HepG2 (cell line): ENCODE measurements around the gene NLRP8.

Experiments used
- CBX5 ChIP-seq: sonication (generic); formaldehyde crosslinking; IDR thresholded peaks from 2 replicates; pipeline ENCODE4 v1.4.0; 2020; ENCODE audit warnings: missing genetic modification reagents, borderline replicate concordance
- CTCF ChIP-seq: sonication (generic); formaldehyde crosslinking; IDR thresholded peaks from 2 replicates; pipeline ENCODE4 v1.5.0; 2020; ENCODE audit warnings: mild to moderate bottlenecking, missing genetic modification reagents, moderate library complexity
- HES4 ChIP-seq: sonication (generic); formaldehyde crosslinking; IDR thresholded peaks from 2 replicates; pipeline ENCODE4 v1.9.0; 2021; ENCODE audit warnings: mild to moderate bottlenecking, missing genetic modification reagents, borderline replicate concordance
- MAFF ChIP-seq: IDR thresholded peaks from 2 replicates; pipeline ENCODE4 v1.6.1; 2011; ENCODE audit warnings: low read depth, low read length, improper control_type of control experiment
- NR2F6 ChIP-seq, 2 experiments: IDR thresholded peaks; 2 replicates each; pipeline ENCODE4 v1.6.1; 2016; ENCODE audit warnings: antibody characterized with exemption in 1 of 2, mild to moderate bottlenecking in 1 of 2
- REST ChIP-seq, 2 experiments: IDR thresholded peaks; 2 replicates each; pipeline ENCODE4 v1.6.1; 2011 to 2012; ENCODE audit warnings: low read length in 2 of 2, borderline replicate concordance in 1 of 2, low read depth in 1 of 2, mild to moderate bottlenecking in 1 of 2, moderate library complexity in 1 of 2
- ZBTB10 ChIP-seq: sonication (generic); formaldehyde crosslinking; IDR thresholded peaks from 2 replicates; pipeline ENCODE4 v1.4.0; 2020; ENCODE audit warnings: missing genetic modification reagents, borderline replicate concordance
- ZBTB43 ChIP-seq: sonication (generic); formaldehyde crosslinking; conservative IDR thresholded peaks from 2 replicates; pipeline ENCODE4 v1.4.0; 2020; ENCODE audit warnings: missing genetic modification reagents
- ZNF75D ChIP-seq: sonication (generic); formaldehyde crosslinking; IDR thresholded peaks from 2 replicates; pipeline ENCODE4 v1.8.1; 2023; ENCODE audit warnings: missing genetic modification reagents, mild to moderate bottlenecking, borderline replicate concordance

- no peak for TF ChIP-seq NR2F6 (IDR thresholded peaks at IDR 0.05)
- no peak for TF ChIP-seq NR2F6 (CRISPR knock-in tag; IDR thresholded peaks at IDR 0.05)
- no peak for TF ChIP-seq ZBTB43 (CRISPR knock-in tag)
- TF ChIP-seq ZNF75D (CRISPR knock-in tag): no peak
- TF ChIP-seq MAFF: no peak
- no peak for TF ChIP-seq CBX5
- TF ChIP-seq HES4 (CRISPR knock-in tag): no peak
- no peak for TF ChIP-seq CTCF (CRISPR knock-in tag)
- no peak for TF ChIP-seq REST (IDR thresholded peaks at IDR 0.05; ENCODE audit: borderline replicate concordance in 1 of 2, low read depth in 1 of 2, low read length in 2 of 2)
- TF ChIP-seq ZBTB10 (CRISPR knock-in tag): no peak
These were observed 39.9 kb upstream of the NLRP8 start for GRCh38 chr19:55907746-55908145.
